Measurements from ENCODE around the gene KCNJ4.

The KCNJ4 gene

DNA sequence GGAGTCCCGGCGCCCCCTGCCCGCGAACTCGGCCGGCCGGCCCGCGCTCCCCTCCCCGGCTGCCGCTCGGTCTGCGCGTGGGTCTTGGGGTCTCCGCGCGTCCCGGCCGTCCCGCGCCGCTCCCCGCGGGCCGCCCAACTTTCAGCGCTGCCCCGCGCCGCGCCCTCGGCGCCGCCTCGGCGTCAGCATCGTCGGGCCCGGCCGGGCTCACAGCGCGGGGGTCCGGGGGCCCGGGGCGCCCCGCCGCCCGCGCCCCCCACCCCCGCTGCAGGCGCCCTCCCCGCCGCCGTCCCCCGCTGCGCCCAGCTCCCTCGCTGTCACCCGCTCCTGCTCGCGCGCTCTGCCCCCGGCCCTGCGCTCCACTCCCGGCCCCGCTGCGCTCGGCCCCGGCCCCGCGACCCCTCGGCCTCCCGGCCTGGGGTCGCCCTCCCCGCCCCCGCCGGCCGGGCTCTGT is at the start of gene KCNJ4:
KCNJ4 (minus strand) TSS at position 124 of the 454 bp plus-strand sequence. CDS start 27,067 bp downstream, outside the sequence.
- in situ Hi-C loops (cut with MboI; ENCODE audit: low sequenced_read_pairs) = no loop called here

DNA sequence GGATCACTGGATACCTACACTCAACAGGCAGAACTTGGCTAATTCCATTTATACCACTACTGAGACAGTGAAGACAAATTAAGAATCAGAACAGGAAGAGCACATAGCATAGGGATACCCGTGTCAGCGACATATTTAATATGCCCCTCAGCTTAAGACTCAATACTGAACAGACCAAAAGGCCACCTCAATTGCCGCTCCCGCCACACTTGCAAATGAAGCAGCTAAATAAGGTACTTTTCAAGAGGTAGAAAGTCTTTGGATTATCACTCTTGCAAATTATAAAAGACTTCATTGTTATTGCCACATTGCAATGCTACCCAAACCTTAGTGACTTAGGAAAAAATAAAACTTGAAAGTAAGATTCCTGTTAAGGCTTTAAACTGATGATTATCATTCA is 48.0 kb upstream of the KCNJ4 start:
- in situ Hi-C loops (cut with MboI; ENCODE audit: low sequenced_read_pairs) = no loop called here

DNA sequence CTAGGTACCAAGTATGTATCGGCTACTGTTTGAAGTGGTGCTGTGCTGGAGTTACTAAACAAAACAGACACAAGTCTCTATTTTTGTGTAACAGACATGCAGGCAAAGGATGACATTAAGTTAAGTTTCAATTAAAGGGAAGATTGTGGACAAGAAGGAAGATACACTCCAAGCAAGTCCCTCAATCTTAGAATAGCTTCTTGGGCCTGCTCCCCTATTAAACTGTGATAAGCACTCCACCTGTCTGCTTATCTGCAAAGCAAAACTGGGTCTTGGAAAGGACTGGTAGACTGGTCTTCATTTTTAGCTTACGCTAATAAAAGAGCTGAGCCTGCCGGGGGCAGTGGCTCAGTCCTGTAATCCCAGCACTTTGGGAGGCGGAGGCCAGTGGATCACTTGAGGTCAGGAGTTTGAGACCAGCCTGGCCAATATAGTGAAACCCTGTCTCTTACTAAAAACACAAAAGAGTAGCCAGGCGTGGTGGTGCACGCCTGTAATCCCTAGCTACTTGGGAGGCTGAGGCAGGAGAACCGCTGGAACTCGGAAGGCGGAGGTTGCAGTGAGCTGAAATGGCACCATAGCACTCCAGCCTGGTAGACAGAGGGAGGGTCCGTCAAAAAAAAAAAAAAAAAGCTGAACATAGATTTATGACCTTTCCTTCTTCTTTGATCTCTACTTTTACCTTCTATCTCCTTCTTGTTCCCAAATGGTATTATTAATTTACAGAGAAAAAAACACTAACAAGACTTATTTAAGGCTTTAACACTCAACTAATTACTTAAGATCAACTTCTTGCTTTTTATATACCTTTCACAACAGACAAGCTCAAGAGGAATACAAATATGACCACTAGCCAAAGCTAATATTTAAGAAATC is 47.0 kb upstream of the KCNJ4 start:
- in situ Hi-C loops (cut with MboI; ENCODE audit: low sequenced_read_pairs) = no loop called here

DNA sequence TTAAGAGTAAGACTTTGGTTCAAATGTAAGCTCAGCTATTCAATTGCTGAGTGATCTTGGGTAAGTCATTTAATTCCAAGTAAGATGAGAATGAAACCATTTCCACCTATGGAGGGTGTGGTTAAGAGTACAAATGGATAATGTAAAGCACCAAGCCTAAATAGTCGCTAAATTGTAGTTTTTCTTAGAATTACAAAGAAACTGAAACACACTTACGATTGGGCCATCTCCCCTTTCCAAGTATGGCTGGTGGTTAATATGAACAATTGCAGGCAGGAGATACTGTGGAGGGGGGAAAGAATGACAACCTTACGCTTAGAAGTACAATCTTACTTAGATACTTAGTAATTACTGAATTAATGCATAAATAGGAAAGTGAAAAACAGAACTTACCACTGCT is 42.9 kb upstream of the KCNJ4 start:
- in situ Hi-C loops (cut with MboI; ENCODE audit: low sequenced_read_pairs) = no loop called here

DNA sequence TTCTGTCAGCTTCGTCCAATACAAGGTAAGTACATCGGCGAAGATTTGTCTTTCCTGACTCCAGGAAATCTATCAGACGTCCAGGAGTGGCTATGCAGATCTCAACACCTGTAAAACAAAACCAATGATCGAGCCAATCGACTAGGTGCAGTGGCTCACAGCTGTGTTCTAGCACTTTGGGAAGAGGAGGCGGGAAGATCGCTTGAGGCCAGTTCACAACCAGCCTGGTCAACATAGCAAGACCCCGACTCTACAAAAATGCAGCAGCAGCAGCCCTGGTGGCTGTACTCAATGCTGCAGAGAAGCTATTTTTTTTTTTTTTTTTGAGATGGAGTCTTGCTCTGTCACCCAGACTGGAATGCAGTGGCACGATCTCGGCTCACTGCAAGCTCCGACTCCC is 39.9 kb upstream of the KCNJ4 start:
- in situ Hi-C loops (cut with MboI; ENCODE audit: low sequenced_read_pairs) = no loop called here

DNA sequence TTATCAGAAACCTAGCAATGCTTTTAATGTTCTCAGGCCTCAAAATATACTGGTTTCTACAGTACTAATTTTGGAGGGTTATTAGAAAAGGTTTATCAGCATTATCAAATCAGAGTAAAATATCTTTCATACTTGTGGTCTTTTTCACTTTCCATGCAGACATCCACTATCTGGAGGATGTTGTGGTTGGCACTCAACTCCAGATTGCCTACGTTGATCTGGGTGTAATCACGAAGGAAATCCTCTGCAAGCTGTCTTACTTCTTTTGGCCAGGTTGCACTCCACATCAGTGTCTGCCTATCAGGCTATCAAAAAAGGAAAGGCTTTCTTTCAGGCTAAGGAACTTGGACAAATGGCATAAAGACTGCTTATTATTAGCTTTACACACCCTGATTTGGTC is 39.5 kb upstream of the KCNJ4 start:
- in situ Hi-C loops (cut with MboI; ENCODE audit: low sequenced_read_pairs) = no loop called here

DNA sequence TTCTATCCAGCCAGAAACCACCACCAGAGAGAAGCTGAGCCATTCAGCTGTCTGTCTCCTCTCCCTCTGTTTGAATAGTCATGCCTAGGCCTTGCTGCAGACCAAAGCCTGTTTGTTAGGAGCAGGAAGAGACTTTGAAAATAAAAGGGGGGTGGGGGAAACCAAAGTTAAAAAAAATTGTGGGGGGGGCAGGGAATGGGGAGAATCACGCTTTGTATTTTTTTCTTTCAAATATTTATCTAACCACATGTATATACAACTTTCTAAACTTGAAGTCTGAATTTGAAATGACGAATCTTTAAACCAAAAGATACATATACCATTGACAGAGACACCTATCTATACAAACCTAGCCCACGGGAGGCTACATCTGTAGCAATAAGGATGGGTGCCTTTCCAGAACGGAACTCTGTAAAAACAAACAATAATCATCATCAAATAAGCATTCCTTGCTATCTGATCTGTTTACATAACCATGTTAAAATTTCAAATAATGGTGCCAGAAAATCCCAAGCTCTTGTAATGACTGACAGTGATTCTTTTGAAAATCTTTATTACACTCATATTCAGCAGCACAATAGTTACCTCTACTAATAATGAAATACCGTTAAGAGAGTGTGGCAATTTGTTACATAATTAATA is 36.8 kb upstream of the KCNJ4 start:
- in situ Hi-C loops (cut with MboI; ENCODE audit: low sequenced_read_pairs) = no loop called here

DNA sequence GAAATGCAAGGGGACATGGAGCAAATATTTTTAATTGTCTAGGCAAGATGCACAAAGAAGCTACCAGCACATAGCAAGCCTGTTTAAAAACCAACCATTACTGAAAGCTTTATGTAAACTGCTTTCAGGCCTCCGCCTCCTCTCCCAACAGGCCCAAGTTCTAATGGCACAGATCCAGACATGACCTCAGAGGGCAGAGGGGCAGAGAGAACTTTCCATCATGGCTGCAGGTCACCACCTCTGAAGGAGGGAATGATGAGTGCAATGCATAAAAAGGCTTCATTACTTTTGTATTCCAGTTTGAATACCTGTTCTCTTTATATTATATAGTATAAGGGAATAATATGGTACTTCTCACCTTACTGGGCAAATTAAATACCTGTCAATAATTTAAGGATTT is 35.9 kb upstream of the KCNJ4 start:
- in situ Hi-C loops (cut with MboI; ENCODE audit: low sequenced_read_pairs) = no loop called here

DNA sequence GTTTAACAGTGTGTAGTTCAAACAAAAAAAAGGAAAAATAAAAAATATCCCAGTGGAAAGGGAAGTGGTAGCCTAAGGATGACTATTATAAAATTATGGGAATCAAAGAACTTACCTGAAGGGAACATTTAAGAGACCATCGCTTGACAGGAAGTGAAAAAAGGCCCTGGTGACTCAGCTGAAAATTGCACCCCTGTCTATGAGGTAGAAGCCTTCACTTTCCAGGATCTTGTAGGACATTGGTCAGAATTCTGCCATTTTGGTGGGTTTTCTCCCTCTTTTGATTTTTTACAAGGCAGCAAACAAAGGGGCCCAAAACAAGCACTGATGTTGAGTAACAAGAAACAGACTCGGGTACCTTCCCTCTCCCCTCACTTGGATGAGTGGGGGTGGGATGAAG is 35.5 kb upstream of the KCNJ4 start:
- in situ Hi-C loops (cut with MboI; ENCODE audit: low sequenced_read_pairs) = no loop called here

DNA sequence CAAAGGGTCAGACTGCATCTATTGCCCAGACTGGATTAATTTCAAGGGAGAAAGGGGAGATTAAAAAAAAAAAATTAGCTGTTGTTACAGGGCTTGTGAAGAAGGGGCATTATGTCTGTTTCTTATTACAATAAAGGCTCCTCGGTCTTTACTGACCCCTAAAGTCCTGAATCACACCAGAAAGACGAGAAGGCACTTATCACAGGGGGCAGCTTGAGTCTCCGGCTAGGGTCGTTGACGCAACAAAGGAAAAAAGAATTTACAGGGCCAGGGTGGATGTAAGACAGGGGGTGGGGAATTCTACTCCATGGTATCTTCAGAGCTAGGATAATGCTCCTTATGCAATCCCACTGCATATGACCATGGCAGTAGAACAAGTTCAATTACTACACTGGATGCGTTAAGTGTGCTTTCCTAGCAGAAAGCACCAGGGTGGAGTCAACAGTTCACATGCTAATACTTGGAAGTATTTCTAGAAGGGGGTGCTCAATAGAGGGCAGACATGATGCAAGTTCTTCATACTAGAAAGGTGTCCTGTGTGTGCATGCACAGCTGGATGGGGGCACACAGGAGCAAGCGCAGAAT is 34.7 kb upstream of the KCNJ4 start:
- in situ Hi-C loops (cut with MboI; ENCODE audit: low sequenced_read_pairs) = no loop called here

DNA sequence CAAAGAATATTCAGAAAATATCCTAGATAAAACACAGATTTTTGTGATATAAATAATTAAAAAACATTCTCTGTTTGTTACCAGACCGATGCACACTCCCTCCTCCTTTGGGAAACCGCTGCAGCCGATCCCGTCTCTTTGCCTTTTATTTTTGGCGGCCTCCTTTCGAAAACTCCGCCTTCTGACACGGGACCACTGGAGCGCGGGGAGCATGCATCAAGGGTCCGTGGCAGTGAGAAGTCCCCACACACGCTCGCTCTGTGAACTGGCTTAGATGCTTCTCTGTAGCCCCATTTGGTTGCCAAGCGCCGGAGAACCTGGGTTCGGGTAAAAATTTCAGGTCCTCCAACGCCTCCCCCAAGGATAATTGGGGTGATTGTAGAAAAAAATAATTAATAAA is 34.1 kb upstream of the KCNJ4 start:
- in situ Hi-C loops (cut with MboI; ENCODE audit: low sequenced_read_pairs) = no loop called here

DNA sequence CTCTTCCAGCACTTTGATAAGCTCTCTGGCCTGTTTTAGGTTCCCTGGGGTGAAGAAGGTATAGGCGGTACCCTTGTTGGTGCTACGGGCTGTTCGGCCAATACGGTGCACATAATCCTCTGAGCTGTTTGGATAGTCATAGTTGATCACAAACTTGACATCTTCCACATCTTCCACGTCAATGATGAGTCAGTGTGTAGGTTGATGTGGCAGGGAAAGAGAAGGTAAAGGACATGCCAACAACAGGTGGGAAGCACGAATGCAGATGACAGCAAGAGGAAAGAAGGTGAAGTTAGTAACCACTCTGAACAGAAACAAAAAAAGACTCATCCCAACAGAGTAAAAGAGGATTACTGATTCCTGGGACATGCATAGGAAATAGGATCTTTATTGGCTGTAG is 32.9 kb upstream of the KCNJ4 start:
- in situ Hi-C loops (cut with MboI; ENCODE audit: low sequenced_read_pairs) = no loop called here

DNA sequence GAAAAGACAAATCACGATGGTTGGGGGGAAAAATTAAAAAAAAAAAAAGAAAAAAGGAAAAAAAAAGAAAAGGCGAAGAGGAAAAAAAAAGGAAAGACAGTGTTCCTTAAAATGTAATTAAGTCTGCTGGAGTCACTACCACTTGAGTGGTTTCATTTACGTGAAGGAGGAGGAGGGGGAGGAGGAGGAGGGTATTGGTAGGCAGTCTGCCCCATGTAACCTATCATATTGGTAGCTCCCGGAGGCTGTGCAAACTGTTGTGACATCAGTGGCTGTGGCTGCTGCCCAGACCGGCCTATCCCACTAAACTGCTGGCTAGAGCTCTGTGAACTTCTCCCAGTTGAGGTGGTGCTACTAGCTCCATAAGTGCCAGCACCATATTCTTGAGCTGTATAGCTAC is 30.8 kb upstream of the KCNJ4 start:
- in situ Hi-C loops (cut with MboI; ENCODE audit: low sequenced_read_pairs) = no loop called here

DNA sequence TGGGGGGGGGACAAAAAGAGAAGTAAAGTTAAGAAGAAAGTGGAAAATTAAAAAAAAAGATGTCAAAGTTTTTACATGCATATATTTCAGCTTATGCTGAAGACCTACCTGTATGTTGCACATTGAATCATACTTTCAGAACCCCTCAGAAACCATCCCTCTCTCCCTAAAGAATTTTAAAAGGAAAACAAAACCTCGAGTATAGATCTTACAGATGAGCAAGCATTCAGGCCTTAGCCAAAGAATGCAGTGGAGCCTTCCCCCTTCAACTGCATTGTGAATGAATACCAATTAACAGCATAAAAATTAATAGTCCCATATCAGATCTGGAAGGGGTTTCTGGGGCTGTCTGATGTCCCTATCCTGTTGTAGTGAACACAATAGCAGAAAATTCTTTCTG is 29.2 kb upstream of the KCNJ4 start:
- in situ Hi-C loops (cut with MboI; ENCODE audit: low sequenced_read_pairs) = no loop called here

DNA sequence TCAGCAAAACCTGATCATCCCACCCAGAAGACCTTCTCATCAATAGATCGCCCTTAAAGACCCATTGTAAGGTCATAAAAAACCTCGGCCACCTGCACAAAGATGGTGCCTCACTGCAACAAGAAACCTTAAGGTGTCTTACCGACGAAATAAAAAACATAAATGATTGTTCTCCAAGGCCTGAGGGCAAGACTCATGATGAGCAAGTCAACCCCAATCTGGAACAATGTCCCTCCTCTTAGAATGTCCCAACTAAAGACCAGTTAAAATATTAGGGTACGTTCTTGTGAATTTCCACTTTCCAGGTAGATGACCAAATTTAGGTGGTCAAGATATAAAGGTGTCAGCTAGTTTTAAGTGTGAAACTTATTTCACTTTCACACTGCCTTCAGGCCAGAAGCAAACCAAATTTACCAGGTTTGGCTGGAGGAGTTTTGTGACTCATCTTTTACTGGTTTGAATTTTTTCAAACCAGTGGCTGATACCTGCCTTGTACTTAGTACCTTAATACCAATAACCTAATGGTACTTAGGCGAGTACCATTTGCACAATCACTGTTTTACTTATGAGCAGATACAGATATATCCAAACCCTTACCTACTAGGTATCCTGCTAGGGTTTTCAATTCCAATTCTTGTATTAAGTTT is 27.8 kb upstream of the KCNJ4 start:
- in situ Hi-C loops (cut with MboI; ENCODE audit: low sequenced_read_pairs) = no loop called here

DNA sequence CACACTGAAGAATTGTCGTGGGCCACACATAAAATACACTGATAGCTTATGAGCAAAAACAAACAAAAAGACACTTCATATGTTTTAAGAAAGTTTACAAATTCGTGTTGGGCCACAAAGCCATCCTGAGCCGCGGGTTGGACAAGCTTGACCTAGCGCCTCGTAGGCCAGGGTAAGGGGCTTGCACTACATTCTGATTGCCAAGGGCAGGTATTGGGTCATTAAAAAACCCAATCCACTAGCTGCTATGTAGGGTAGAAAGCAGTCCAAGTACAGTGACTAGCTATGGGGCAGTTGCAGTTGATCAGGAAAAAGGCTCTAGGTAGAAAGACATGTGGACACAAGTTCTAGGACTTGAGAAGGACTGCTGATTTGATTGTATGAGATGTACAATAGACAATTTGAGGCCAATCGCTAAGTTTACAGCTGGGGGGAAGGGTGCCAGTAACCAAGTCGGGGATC is 26.9 kb upstream of the KCNJ4 start:
- in situ Hi-C loops (cut with MboI; ENCODE audit: low sequenced_read_pairs) = no loop called here

DNA sequence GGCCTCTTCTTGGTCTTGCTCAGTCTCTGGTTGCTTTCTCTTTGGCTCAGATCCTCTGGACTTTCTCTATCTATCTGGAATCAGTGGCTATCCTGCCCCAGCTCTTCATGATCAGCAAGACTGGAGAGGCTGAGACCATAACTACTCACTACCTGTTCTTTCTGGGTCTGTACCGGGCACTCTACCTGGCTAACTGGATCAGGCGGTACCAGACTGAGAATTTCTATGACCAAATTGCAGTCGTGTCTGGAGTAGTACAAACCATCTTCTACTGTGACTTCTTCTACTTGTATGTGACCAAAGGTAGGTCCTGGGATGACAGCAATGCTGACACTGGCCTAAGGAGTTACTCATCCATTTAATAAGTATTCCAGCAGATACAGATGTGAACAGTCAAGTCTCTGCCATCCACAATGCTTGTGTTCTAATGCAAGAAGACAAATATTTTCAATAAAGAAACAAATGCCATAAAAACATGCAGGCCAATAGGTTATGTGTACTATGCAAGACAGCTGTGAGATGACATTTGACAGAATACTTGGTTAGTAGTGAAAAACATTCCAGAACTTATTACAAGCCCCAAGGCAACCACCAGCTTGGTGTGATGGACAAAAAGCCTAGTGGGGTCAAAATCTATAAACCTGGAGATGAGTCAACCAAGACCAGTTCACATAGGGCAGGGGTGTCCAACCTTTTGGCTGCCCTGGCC is 26.3 kb upstream of the KCNJ4 start:
- in situ Hi-C loops (cut with MboI; ENCODE audit: low sequenced_read_pairs) = no loop called here

DNA sequence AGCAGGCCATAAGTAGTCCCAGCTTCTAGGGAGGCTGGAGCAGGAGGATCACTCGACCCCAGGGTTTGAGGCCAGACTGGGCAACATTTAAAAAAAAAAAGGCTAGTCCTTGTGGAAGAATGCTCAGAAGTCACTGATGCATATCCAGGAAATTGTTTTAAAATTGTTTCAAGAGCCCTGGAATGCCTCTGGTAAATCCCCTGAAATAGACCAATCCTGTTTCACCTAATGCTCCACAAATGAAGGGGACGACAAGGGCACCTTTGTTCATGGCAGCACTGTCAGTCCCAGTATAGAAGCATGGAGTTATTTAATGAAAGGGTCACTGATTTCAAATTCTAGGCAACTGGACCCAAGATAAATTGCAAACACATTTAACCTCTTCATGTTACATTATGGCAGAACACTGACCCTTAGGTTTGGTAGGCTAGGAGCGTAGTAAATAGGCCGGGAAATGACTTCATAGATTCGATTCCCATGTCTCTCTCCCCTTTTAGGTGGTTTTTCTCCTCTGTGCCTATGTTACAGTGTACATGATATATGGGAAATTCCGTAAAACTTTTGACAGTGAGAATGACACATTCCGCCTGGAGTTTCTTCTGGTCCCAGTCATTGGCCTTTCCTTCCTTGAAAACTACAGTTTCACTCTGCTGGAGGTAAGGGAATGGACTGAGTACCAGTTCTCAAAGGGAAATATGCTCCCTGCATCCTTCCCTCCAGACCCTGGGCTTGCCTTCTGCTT is 24.3 kb upstream of the KCNJ4 start:
- in situ Hi-C loops (cut with MboI; ENCODE audit: low sequenced_read_pairs) = no loop called here

DNA sequence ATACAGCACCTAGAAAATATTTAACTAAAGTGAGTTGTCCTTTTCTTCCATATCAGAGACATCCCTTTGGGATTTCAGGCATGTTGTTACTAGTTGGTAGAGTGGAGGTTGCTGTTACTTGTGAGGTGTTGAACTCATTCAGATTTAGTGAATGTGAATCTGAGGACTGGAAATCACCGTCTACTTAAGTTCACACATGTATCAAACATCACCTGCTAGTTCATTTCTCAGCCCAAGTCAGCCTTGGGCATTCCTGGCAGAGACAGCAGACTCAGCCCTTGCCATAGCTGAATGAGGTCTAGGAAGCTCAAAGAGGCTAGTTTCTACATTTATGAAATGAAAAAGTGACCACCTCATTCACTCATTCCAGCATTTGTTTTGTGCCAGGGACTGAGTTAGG is 22.6 kb upstream of the KCNJ4 start:
- in situ Hi-C loops (cut with MboI; ENCODE audit: low sequenced_read_pairs) = no loop called here

DNA sequence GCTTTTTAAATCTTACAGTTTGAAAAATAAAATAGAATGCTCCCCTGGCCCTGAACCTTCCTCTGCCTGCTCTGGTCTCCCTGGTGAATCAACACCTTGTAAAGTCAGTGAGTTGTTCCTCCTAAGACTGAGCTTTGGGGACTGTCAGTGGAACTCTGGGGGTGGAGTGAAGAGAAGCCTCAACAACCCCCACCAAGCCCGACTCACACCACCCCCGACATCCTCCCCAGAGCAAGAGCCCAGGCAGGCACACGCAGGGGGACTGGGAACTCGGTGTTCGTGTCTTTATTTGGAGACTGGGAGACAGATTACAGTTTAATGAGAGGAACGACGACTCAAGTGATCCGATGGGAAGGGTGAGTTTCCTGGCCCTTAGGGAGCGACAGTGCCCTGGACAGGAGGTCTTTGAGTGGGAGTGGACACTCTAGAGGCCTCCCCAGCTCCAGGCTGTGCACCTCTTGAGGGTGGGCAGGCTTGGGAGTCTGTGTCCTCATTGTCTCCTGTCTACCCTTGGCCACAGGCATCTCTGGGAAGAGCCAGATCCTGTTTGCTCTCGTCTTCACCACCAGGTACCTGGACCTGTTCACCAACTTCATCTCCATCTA is 19.1 kb upstream of the KCNJ4 start:
- in situ Hi-C loops (cut with MboI; ENCODE audit: low sequenced_read_pairs) = no loop called here

Measured in HL-60/S4 (cell line).